OCI-LY3 (cell line): ENCODE measurements around the gene BCL7C.
A peak's percentile ranks its signal among the peaks of the same experiment; 100 is the strongest.

Experiments used
- CTCF ChIP-seq: fragments of 200-600, 300-600 bp; sonication (generic); IDR thresholded peaks from 2 replicates; pipeline ENCODE4 v1.5.1; 2014; ENCODE audit warnings: antibody characterized with exemption, low read length, low read depth
- EZH2phosphoT487 ChIP-seq: fragments of 200-600 bp; shearing (Covaris generic); IDR thresholded peaks from 2 replicates; pipeline ENCODE4 v1.6.1; 2018; ENCODE audit warnings: antibody characterized with exemption, mixed run types, low read depth

- TF ChIP-seq CTCF (peak; percentile 90), EZH2phosphoT487 (no peak)
These were observed 28.0 kb upstream of the BCL7C start for GRCh38 chr16:30921748-30922419.
